Right renal cortex interstitium (tissue), 3 donors: ENCODE measurements around the gene ISYNA1. TPM values are rescaled to one million over a fixed set of nuclear protein-coding genes. Genes with fewer than 3 reads are reported as not detected.

Experiments used
- DNase-seq, 3 donors: peaks; one replicate each; pipeline ENCODE4 v3.0.0-alpha.2; 2013; ENCODE audit warnings: low read depth in 3 of 3, low spot score in 2 of 3
- polyA plus RNA-seq, 3 donors: library from polyadenylated mRNA; unstranded; fragments of 120-200 nt; gene quantifications; one replicate each; pipeline ENCODE4 v1.2.1, GENCODE V29; 2013; ENCODE audit not compliant: insufficient read length in 3 of 3

Gene ISYNA1
- polyA plus RNA-seq, 3 donors: 89.5 to 99.8 (median 98.8) TPM

GRCh38 chr19:18468517-18468916 lies 30.6 kb upstream of the ISYNA1 start:
- no peak for DNase-seq

- no peak for DNase-seq
Observed at GRCh38 chr19:18467978-18468377, 30.0 kb upstream of the ISYNA1 start.

- DNase-seq: no peak
Observed at GRCh38 chr19:18466354-18466753, 28.4 kb upstream of the ISYNA1 start.

- no peak for DNase-seq
Observed at GRCh38 chr19:18465964-18466339, 28.0 kb upstream of the ISYNA1 start.

GRCh38 chr19:18465214-18465963 lies 27.5 kb upstream of the ISYNA1 start:
- DNase-seq: no peak

- no peak for DNase-seq
Observed at GRCh38 chr19:18464646-18465045, 26.7 kb upstream of the ISYNA1 start.

GRCh38 chr19:18461471-18461870 lies 23.5 kb upstream of the ISYNA1 start:
- DNase-seq: no peak

GRCh38 chr19:18460900-18461299 lies 23.0 kb upstream of the ISYNA1 start:
- no peak for DNase-seq

- no peak for DNase-seq
Observed at GRCh38 chr19:18457483-18458331, 19.8 kb upstream of the ISYNA1 start.

- DNase-seq: no peak
Observed at GRCh38 chr19:18456974-18457373, 19.0 kb upstream of the ISYNA1 start.

- DNase-seq: no peak
Observed at GRCh38 chr19:18456279-18456678, 18.3 kb upstream of the ISYNA1 start.

- DNase-seq: no peak
Observed at GRCh38 chr19:18453269-18454024, 15.5 kb upstream of the ISYNA1 start.

GRCh38 chr19:18452386-18452785 lies 14.5 kb upstream of the ISYNA1 start:
- no peak for DNase-seq

GRCh38 chr19:18450931-18451836 lies 13.3 kb upstream of the ISYNA1 start:
- DNase-seq: no peak

- DNase-seq: no peak
Observed at GRCh38 chr19:18450021-18450930, 12.3 kb upstream of the ISYNA1 start.

GRCh38 chr19:18449552-18449951 lies 11.6 kb upstream of the ISYNA1 start:
- no peak for DNase-seq

- no peak for DNase-seq
Observed at GRCh38 chr19:18446811-18447359, 9.0 kb upstream of the ISYNA1 start.

GRCh38 chr19:18446145-18446810 lies 8.3 kb upstream of the ISYNA1 start:
- DNase-seq: no peak
